IMR-90 (cell line): Measurements from ENCODE around the gene EPS15. TPM values are rescaled to one million over a fixed set of nuclear protein-coding genes. Genes with fewer than 3 reads are reported as not detected.

Experiments
- ATAC-seq: fragments of 200-7000 bp; cut with Tn5 transposase; 2 replicates; pipeline ENCODE4 v1.9.1; 2020; ENCODE audit warnings: low read depth, mild to moderate bottlenecking, moderate library complexity
- BruUV-seq: library from RNA; stranded (reverse); fragments of 400-500 nt; replicated peaks from 2 replicates; lab custom pipeline; 2021; lab: Mats Ljungman, UMichigan
- CTCF ChIA-PET: fragments of 300-600 bp; formaldehyde crosslinking; extraction: SDS; loops from one replicate; lab custom pipeline; 2021; ENCODE audit warnings: antibody characterized with exemption; lab: Yijun Ruan, JAX
- POLR2A ChIA-PET: fragments of 300-600 bp; sonication (Branson Sonifier 250); formaldehyde crosslinking; loops from one replicate; lab custom pipeline; 2022; ENCODE audit warnings: antibody characterized with exemption; ENCODE audit not compliant: unreplicated experiment; lab: Charles Lee
- DNase-seq: peaks from one replicate; pipeline ENCODE4 v3.0.0; 2013
- H2AFZ ChIP-seq: replicated peaks from 2 replicates; pipeline ENCODE3; 2013; ENCODE audit warnings: low read length, mild to moderate bottlenecking; ENCODE audit not compliant: poor library complexity
- H2AK5ac ChIP-seq: 2 replicates; pipeline ENCODE4 v1.6.1; 2013; ENCODE audit warnings: low read depth, low read length, inconsistent platforms
- H2AK9ac ChIP-seq: replicated peaks from 2 replicates; pipeline ENCODE3; 2013; ENCODE audit warnings: mild to moderate bottlenecking, low read depth, low read length, moderate library complexity; ENCODE audit not compliant: poor library complexity
- H2BK120ac ChIP-seq: 2 replicates; pipeline ENCODE4 v1.6.1; 2013; ENCODE audit warnings: low read depth, low read length, inconsistent platforms
- H2BK15ac ChIP-seq: 3 replicates; pipeline ENCODE4 v1.6.1; 2013; ENCODE audit warnings: low read depth, low read length, inconsistent platforms
- H2BK20ac ChIP-seq: 2 replicates; pipeline ENCODE4 v1.6.1; 2013; ENCODE audit warnings: low read depth, mild to moderate bottlenecking, inconsistent platforms, low read length, moderate library complexity
- H2BK5ac ChIP-seq: 2 replicates; pipeline ENCODE4 v1.6.1; 2013; ENCODE audit warnings: mild to moderate bottlenecking, low read depth, low read length, inconsistent platforms; ENCODE audit not compliant: poor library complexity, severe bottlenecking
- H3K14ac ChIP-seq: replicated peaks from 2 replicates; pipeline ENCODE4 v1.6.1; 2013; ENCODE audit warnings: low read depth, low read length, inconsistent platforms
- H3K18ac ChIP-seq: 2 replicates; pipeline ENCODE4 v1.6.1; 2013; ENCODE audit warnings: low read depth, low read length, control low read depth
- H3K23ac ChIP-seq: 2 replicates; pipeline ENCODE4 v1.6.1; 2013; ENCODE audit warnings: low read depth, low read length, inconsistent platforms
- H3K27ac ChIP-seq: 2 replicates; pipeline ENCODE4 v1.5.1; 2013; ENCODE audit warnings: mild to moderate bottlenecking, control low read depth, low read length; ENCODE audit not compliant: insufficient read depth
- H3K27me3 ChIP-seq: 2 replicates; pipeline ENCODE4 v1.6.1; 2013; ENCODE audit warnings: low read length; ENCODE audit not compliant: control insufficient read depth, insufficient read depth
- H3K36me3 ChIP-seq: 2 replicates; pipeline ENCODE4 v1.6.1; 2013; ENCODE audit warnings: low read length, mixed read lengths; ENCODE audit not compliant: control insufficient read depth, insufficient read depth
- H3K4ac ChIP-seq: 2 replicates; pipeline ENCODE4 v1.6.1; 2013; ENCODE audit warnings: low read depth, low read length, inconsistent platforms
- H3K4me1 ChIP-seq: 2 replicates; pipeline ENCODE4 v1.6.1; 2013; ENCODE audit warnings: low read length, mixed read lengths; ENCODE audit not compliant: control insufficient read depth, insufficient read depth
- H3K4me2 ChIP-seq: 2 replicates; pipeline ENCODE4 v1.6.1; 2013; ENCODE audit warnings: low read depth, mild to moderate bottlenecking, control low read depth, low read length, moderate library complexity
- H3K4me3 ChIP-seq: 2 replicates; pipeline ENCODE4 v1.5.1; 2013; ENCODE audit warnings: low read depth, mild to moderate bottlenecking, control low read depth, low read length, moderate library complexity; ENCODE audit not compliant: insufficient read depth
- H3K56ac ChIP-seq: 2 replicates; pipeline ENCODE4 v1.6.1; 2013; ENCODE audit warnings: low read length, inconsistent platforms; ENCODE audit not compliant: insufficient read depth; ENCODE audit errors: extremely low read depth
- H3K79me1 ChIP-seq, 2 experiments: 2 replicates each; pipeline ENCODE4 v1.6.1; 2013; ENCODE audit warnings: low read length in 2 of 2, inconsistent platforms in 1 of 2, low read depth in 1 of 2
- H3K9ac ChIP-seq: 2 replicates; pipeline ENCODE4 v1.6.1; 2013; ENCODE audit warnings: low read depth, low read length, control low read depth
- H3K9me1 ChIP-seq: 2 replicates; pipeline ENCODE4 v1.6.1; 2013; ENCODE audit warnings: low read length, inconsistent platforms; ENCODE audit not compliant: insufficient read depth
- H3K9me3 ChIP-seq: 2 replicates; pipeline ENCODE4 v1.6.1; 2013; ENCODE audit warnings: low read length; ENCODE audit not compliant: control insufficient read depth, insufficient read depth
- H4K20me1 ChIP-seq: 2 replicates; pipeline ENCODE4 v1.6.1; 2013; ENCODE audit warnings: low read length, inconsistent platforms; ENCODE audit not compliant: insufficient read depth
- H4K5ac ChIP-seq: 2 replicates; pipeline ENCODE4 v1.6.1; 2013; ENCODE audit warnings: mild to moderate bottlenecking, low read depth, low read length, control low read depth
- H4K8ac ChIP-seq, 2 experiments: 2 replicates each; pipeline ENCODE4 v1.6.1; 2013; ENCODE audit warnings: low read depth in 2 of 2, low read length in 2 of 2, control low read depth in 1 of 2, inconsistent platforms in 1 of 2
- H4K91ac ChIP-seq: 2 replicates; pipeline ENCODE4 v1.6.1; 2013; ENCODE audit warnings: low read depth, low read length, inconsistent platforms; ENCODE audit not compliant: insufficient read depth
- BHLHE40 ChIP-seq: fragments of 150-350 bp; IDR thresholded peaks from 2 replicates; pipeline ENCODE4 v1.6.1; 2016; ENCODE audit warnings: mild to moderate bottlenecking, low read depth, low read length
- MAFK ChIP-seq: IDR thresholded peaks from 2 replicates; pipeline ENCODE4 v1.6.1; 2012; ENCODE audit warnings: low read depth, low read length, improper control_type of control experiment
- RCOR1 ChIP-seq: IDR thresholded peaks from 2 replicates; pipeline ENCODE4 v1.6.1; 2012; ENCODE audit warnings: mild to moderate bottlenecking, low read length, improper control_type of control experiment; ENCODE audit not compliant: insufficient replicate concordance
- WGBS, 2 experiments: methylation state at CpG; one replicate each; pipeline versions ENCODE4 v1.1.5 to v1.1.7; 2013; ENCODE audit warnings: missing lambda C conversion rate in 2 of 2; ENCODE audit not compliant: insufficient read length in 1 of 2; ENCODE audit errors: extremely low coverage in 2 of 2; 5-methylcytosine and 5-hydroxymethylcytosine counted together
- dilution Hi-C: fragments of 300-500 bp; cut with HindIII; formaldehyde crosslinking; loops from one replicate; pipeline ENCODE4 v1.14.3; 2018; ENCODE audit warnings: low sequenced_read_pairs; ENCODE audit not compliant: unreplicated experiment
- in situ Hi-C: fragments of 300-500 bp; cut with MboI; formaldehyde crosslinking; loops from 3 replicates; pipeline ENCODE4 v1.14.3; 2019; ENCODE audit warnings: low sequenced_read_pairs, inconsistent platforms, mixed read lengths
- intact Hi-C: fragments of 100-400 bp; cut with micrococcal nuclease; formaldehyde crosslinking; loops from 2 replicates; pipeline ENCODE4 v1.10.0; 2022
- polyA plus RNA-seq, 3 experiments: library from polyadenylated mRNA; depleted of rRNA; stranded (reverse); fragments of >200 nt; gene quantifications; 2 replicates each; pipeline ENCODE4 v1.2.3, GENCODE V29; 2012; ENCODE audit warnings: low replicate concordance in 1 of 3
- total RNA-seq: library from RNA; depleted of rRNA; stranded (reverse); fragments of >200 nt; gene quantifications from 2 replicates; pipeline ENCODE4 v1.2.3, GENCODE V29; 2012

EPS15 gene
- total and polyA plus RNA-seq, 2 of the 4 experiments (the other 2 are of a cell fraction) = 17.6 to 38.0 TPM

GRCh38 chr1:51558375-51558924 is 39.4 kb upstream of the EPS15 start:
- no peak overlapping the region for H4K91ac ChIP-seq
- no peak overlapping the region for H2AK5ac ChIP-seq
- BruUV-seq = no TSS peak
- intact Hi-C loops = no loop called here
- H3K4me2 ChIP-seq = no peak overlapping the region
- no peak overlapping the region for H3K27ac ChIP-seq
- DNase-seq (peak; percentile 47), ATAC-seq (peak; percentile 40)
- H3K18ac ChIP-seq = no peak overlapping the region
- H3K14ac ChIP-seq = no peak overlapping the region
- peaks cover 3% of the 10 kb centered on the region for H3K4me1 ChIP-seq
- H3K4me3 ChIP-seq = no peak overlapping the region
- no peak overlapping the region for H3K4ac ChIP-seq
- no peak overlapping the region for H4K5ac ChIP-seq
- ChIA-PET CTCF (no interaction called here), POLR2A (no interaction called here)
- no peak overlapping the region for H3K23ac ChIP-seq
- H2AK9ac ChIP-seq = peak overlapping the region; percentile 37
- H4K20me1 ChIP-seq = no peaks in the 10 kb centered on the region
- H2BK20ac ChIP-seq = no peak overlapping the region
- no peak overlapping the region for H2AFZ ChIP-seq
- no peak overlapping the region for H2BK15ac ChIP-seq
- H2BK5ac ChIP-seq = no peak overlapping the region
- H3K9ac ChIP-seq = no peak overlapping the region
- peak overlapping the region in 1 of 2 experiments; percentile 35; a peak in 1 of 4 replicates for H4K8ac ChIP-seq
- H3K79me1 ChIP-seq = no peaks in the 10 kb centered on the region
- no peak overlapping the region for H2BK120ac ChIP-seq
- TF ChIP-seq MAFK = 0 out of 2 replicates have a peak, but pooled peaks have one; percentile 1
- TF ChIP-seq RCOR1 = no peak
- TF ChIP-seq BHLHE40 = no peak
- H3K9me1 ChIP-seq = peaks cover 7% of the 10 kb centered on the region
- WGBS, 2 experiments = no CpG with 5 or more reads among the region's 5 CpGs
- dilution Hi-C loops = no loop called here
- no peak overlapping the region for H3K56ac ChIP-seq
- no peaks in the 10 kb centered on the region for H3K36me3 ChIP-seq
- H3K27me3 ChIP-seq = no peaks in the 10 kb centered on the region
- in situ Hi-C loops = no loop called here
- no peaks in the 10 kb centered on the region for H3K9me3 ChIP-seq
